ENCODE data around the gene L1CAM.

L1CAM gene

DNA sequence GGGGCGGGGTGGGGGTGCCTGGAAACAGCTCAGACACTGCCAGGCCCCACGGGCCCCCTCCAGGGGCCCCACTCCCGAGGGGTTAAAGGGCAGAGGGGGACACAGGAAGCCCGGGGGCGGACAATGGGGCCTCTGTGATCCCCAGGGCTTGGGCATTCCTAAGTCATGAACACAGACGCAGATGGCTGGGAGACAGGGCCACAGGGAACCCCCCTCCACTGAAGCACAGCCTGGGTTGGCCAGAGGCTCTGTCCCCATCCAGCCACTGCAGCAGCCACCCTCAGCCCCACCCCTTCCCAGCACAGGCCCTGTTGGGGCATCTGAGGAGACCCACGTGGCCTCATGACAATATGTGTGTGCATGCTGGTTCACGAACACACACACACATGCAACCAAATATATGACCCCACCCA is 3.9 kb downstream of the L1CAM start:
- TF ChIP-seq, protein P1, sequence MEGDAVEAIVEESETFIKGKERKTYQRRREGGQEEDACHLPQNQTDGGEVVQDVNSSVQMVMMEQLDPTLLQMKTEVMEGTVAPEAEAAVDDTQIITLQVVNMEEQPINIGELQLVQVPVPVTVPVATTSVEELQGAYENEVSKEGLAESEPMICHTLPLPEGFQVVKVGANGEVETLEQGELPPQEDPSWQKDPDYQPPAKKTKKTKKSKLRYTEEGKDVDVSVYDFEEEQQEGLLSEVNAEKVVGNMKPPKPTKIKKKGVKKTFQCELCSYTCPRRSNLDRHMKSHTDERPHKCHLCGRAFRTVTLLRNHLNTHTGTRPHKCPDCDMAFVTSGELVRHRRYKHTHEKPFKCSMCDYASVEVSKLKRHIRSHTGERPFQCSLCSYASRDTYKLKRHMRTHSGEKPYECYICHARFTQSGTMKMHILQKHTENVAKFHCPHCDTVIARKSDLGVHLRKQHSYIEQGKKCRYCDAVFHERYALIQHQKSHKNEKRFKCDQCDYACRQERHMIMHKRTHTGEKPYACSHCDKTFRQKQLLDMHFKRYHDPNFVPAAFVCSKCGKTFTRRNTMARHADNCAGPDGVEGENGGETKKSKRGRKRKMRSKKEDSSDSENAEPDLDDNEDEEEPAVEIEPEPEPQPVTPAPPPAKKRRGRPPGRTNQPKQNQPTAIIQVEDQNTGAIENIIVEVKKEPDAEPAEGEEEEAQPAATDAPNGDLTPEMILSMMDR (conservative IDR thresholded peaks at IDR 0.05; ENCODE audit: low read depth), result no peak
- CTCF ChIA-PET, result no interaction called here
- no peak overlapping the region for H3K27ac ChIP-seq
- POLR2A ChIA-PET (ENCODE audit: low non-redundant PET), result no interaction called here
- no peak for DNase-seq (ENCODE audit: low spot score)

DNA sequence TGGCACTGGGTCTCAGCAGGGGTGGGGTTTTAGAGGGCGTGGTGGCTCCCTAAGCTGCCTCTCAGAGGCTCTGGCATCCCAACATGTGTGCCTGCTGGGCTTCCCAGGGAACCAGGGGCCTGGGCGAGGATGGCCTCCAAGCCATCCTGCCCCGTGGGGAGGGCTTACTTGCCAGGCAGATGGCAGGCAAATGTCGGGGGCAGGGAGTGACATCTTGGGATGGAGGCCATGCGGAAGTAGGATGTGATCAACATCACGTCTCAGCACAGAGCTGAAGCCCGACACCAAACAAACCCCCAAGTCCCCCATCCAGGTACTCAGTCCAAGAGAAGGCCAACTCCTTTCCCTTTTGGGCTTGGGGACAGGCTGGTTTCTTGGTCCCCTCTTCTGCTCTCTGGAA is 4.7 kb downstream of the L1CAM start:
- no peak overlapping the region for H3K27ac ChIP-seq
- TF ChIP-seq, protein P1 (conservative IDR thresholded peaks at IDR 0.05; ENCODE audit: low read depth), result no peak
- POLR2A ChIA-PET (ENCODE audit: low non-redundant PET), result no interaction called here
- no peak for DNase-seq (ENCODE audit: low spot score)
- CTCF ChIA-PET, result no interaction called here

DNA sequence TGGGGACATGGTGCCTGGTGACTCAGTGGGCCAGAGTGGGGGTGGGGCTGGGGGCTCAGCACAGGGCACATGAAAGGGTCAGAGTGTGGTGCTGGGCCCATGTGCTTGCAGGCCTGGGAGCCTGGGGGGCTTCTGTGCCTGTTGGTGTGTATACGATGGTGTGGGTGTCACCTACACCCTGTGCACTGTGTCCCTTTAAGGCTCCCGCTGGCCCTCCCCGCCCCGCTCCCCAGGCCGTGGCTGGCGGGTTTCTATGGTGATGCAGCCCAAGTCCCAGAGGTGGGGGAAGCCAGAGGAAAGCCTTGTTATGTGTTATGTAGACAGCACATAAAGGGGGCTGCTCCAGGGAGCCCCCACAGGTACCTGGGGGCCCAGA is 5.5 kb downstream of the L1CAM start:
- ChIA-PET POLR2A (ENCODE audit: low non-redundant PET) (no interaction called here), CTCF (no interaction called here)
- DNase-seq (ENCODE audit: low spot score), result no peak
- H3K27ac ChIP-seq, result no peak overlapping the region
- TF ChIP-seq, protein P1 (conservative IDR thresholded peaks at IDR 0.05; ENCODE audit: low read depth), result no peak

DNA sequence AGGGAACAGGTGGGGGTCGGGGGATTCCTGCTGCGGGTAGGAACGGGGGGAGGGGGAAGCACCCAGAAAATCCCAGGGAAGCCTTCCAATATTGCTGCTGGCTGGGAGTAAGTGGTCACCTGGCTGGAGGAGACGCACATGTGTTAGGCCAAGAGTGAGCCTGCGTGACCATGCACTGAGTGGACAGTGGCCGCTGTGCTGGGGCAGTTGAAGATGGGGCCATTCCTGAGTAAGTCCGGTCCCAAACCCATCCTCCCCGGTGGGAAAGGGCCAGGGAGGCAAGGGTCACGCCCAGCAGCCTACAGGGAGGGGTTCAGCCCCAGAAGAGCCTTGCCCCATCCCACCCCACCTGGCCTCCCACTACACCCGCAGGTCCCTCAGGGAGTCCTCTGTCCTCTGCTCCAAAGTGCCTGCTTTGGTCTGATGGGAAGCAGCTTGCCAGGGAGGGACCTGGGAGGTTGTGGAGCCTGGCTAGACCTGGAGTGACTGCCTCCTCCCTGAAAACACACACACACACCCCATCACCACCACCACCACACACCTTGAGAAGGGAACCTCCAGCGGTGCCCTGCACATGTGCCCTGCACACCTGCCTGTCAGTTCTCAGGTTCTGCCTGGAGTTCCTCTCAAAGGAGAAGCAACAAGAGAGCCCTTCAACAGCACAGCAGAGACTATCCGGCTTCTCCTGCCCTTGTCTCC is 6.1 kb downstream of the L1CAM start:
- POLR2A ChIA-PET (ENCODE audit: low non-redundant PET), result no interaction called here
- CTCF ChIA-PET, result no interaction called here
- no peak overlapping the region for H3K27ac ChIP-seq
- DNase-seq (ENCODE audit: low spot score), result no peak
- TF ChIP-seq, protein P1 (conservative IDR thresholded peaks at IDR 0.05; ENCODE audit: low read depth), result no peak

DNA sequence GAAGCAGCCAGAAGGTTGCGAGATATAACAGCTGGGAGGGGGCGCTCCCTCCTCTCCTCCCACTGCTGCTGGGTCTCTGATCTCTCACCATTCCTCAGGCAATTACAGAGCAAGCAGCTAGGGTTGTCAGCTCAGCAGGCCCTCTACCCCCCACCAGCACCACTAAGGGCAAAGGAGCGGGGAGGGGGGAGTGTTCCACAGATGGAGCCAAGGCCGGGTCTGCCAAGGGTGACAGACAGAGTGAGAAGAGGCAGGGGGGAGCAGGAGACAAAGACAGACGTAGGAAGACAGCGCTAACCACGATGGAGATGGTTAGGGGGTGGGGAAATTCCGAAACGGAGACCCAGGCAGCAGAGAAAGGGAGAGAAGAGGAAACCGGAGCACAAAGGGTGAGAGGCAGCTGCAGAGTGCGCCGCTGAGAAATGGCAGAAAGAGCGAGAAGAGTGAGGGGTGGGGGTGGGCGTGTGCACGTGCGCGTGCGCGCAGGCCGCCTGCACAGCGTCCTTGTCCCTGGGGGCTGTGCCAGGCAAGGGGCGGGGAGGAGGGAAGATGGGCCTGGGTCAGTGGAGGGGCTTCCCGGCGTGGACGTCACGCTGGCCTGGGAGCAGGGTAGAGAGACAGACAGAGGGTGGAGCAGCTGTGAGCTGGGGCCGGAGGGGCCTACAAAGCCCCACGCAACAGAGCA is 6.9 kb downstream of the L1CAM start:
- TF ChIP-seq, protein P1 (conservative IDR thresholded peaks at IDR 0.05; ENCODE audit: low read depth), result no peak
- CTCF ChIA-PET, result no interaction called here
- DNase-seq (ENCODE audit: low spot score), result no peak
- no peak overlapping the region for H3K27ac ChIP-seq
- POLR2A ChIA-PET (ENCODE audit: low non-redundant PET), result no interaction called here

DNA sequence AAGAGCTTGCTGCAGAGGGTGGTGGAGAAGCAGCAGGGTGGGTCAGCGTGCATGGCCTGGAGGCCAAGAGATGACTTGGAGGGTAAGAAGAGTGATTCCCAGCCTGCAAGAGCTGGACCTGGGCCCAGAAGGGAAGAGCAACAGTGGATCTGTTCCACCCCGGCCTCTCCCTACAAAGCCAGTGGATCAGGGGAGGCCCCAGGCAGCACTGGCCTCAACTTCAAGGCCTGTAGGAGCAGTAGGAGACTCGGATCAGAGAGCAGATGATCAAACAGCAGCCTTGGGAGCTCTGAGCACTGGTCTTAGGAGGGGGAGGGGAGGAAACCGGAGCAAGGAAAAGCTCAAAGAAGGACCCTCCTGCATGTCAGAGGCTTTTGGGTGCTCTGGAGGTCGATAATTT is 7.6 kb downstream of the L1CAM start:
- ChIA-PET CTCF (no interaction called here), POLR2A (ENCODE audit: low non-redundant PET) (no interaction called here)
- DNase-seq (ENCODE audit: low spot score), result no peak
- H3K27ac ChIP-seq, result no peak overlapping the region
- TF ChIP-seq, protein P1 (conservative IDR thresholded peaks at IDR 0.05; ENCODE audit: low read depth), result no peak
